H1 (cell line): Measurements from ENCODE around the gene FAM43B. TPM values are rescaled to one million over a fixed set of nuclear protein-coding genes. Genes with fewer than 3 reads are reported as not detected.

Source experiments
- CTCF ChIA-PET: fragments of 300-600 bp; sonication (Branson Sonifier 250); formaldehyde crosslinking; loops from one replicate; lab custom pipeline; 2021; ENCODE audit not compliant: partially characterized antibody; lab: Charles Lee
- POLR2A ChIA-PET: fragments of 300-600 bp; sonication (Branson Sonifier 250); formaldehyde crosslinking; loops from one replicate; lab custom pipeline; 2021; ENCODE audit warnings: inconsistent platforms; ENCODE audit not compliant: partially characterized antibody; lab: Charles Lee
- DNase-seq, 2 experiments: peaks; one replicate each; pipeline versions ENCODE4 v3.0.0 to v3.0.0-alpha.2; 2010 to 2022; ENCODE audit warnings: low spot score in 2 of 2, low read depth in 1 of 2, mixed read lengths in 1 of 2
- FAIRE-seq: peaks from 2 replicates; lab custom pipeline; 2011; peaks lifted over from hg19 to GRCh38; lab: Jason Lieb, UNC
- H2AFZ ChIP-seq: 2 replicates; pipeline ENCODE4 v1.8.1; 2012; ENCODE audit warnings: low read length, inconsistent platforms
- H2AK5ac ChIP-seq: 2 replicates; pipeline ENCODE4 v1.6.1; 2013; ENCODE audit warnings: low read depth, low read length
- H2BK120ac ChIP-seq: replicated peaks from 2 replicates; pipeline ENCODE3; 2013; ENCODE audit warnings: low read depth, low read length, inconsistent platforms
- H2BK12ac ChIP-seq: 2 replicates; pipeline ENCODE4 v1.6.1; 2013; ENCODE audit warnings: low read depth, low read length
- H2BK15ac ChIP-seq: 2 replicates; pipeline ENCODE4 v1.6.1; 2013; ENCODE audit warnings: low read length
- H2BK20ac ChIP-seq: 2 replicates; pipeline ENCODE4 v1.6.1; 2013; ENCODE audit warnings: low read length
- H2BK5ac ChIP-seq: 2 replicates; pipeline ENCODE4 v1.6.1; 2013; ENCODE audit warnings: low read depth, low read length
- H3K14ac ChIP-seq: 2 replicates; pipeline ENCODE4 v1.6.1; 2013; ENCODE audit warnings: inconsistent platforms; ENCODE audit not compliant: insufficient read length
- H3K18ac ChIP-seq: 2 replicates; pipeline ENCODE4 v1.6.1; 2013; ENCODE audit warnings: low read length; ENCODE audit errors: extremely low read depth
- H3K23ac ChIP-seq: 2 replicates; pipeline ENCODE4 v1.6.1; 2013; ENCODE audit warnings: inconsistent platforms; ENCODE audit not compliant: insufficient read length
- H3K23me2 ChIP-seq: 2 replicates; pipeline ENCODE4 v1.6.1; 2013; ENCODE audit warnings: low read depth, low read length
- H3K27ac ChIP-seq: 2 replicates; pipeline ENCODE4 v1.6.1; 2011; ENCODE audit warnings: low read depth, low read length, inconsistent platforms
- H3K27me3 ChIP-seq, 4 experiments: replicated peaks in 1 of 4; 1 replicate in 1 of 4; 2 replicates in 3 of 4; pipeline versions ENCODE4 v1.6.1 to v1.8.1; 2011 to 2013; ENCODE audit warnings: low read length in 3 of 4, mild to moderate bottlenecking in 3 of 4, inconsistent platforms in 2 of 4, mixed read lengths in 2 of 4, moderate library complexity in 1 of 4; ENCODE audit not compliant: control insufficient read depth in 3 of 4, insufficient read depth in 3 of 4; ENCODE audit errors: extremely low read depth in 1 of 4
- H3K36me3 ChIP-seq, 4 experiments: 2 replicates each; pipeline versions ENCODE4 v1.6.1 to v1.8.1; 2011 to 2013; ENCODE audit warnings: mild to moderate bottlenecking in 4 of 4, low read length in 3 of 4, moderate library complexity in 2 of 4, control low read depth in 1 of 4, inconsistent platforms in 1 of 4; ENCODE audit not compliant: insufficient read depth in 4 of 4, control insufficient read depth in 2 of 4
- H3K4ac ChIP-seq: replicated peaks from 2 replicates; pipeline ENCODE3; 2013; ENCODE audit warnings: low read length, low read depth, mixed read lengths, inconsistent platforms; ENCODE audit not compliant: insufficient read length
- H3K4me1 ChIP-seq, 4 experiments: replicated peaks in 1 of 4; 1 replicate in 1 of 4; 2 replicates in 3 of 4; pipeline versions ENCODE4 v1.6.1 to v1.8.1; 2011 to 2013; ENCODE audit warnings: low read length in 3 of 4, inconsistent platforms in 2 of 4, mixed read lengths in 1 of 4; ENCODE audit not compliant: insufficient read depth in 4 of 4, control insufficient read depth in 3 of 4
- H3K4me2 ChIP-seq, 2 experiments: 2 replicates each; pipeline versions ENCODE4 v1.6.1 to v1.8.1; 2011 to 2013; ENCODE audit warnings: low read depth in 2 of 2, low read length in 2 of 2, control low read depth in 1 of 2, inconsistent platforms in 1 of 2, mild to moderate bottlenecking in 1 of 2; ENCODE audit not compliant: insufficient read depth in 1 of 2
- H3K4me3 ChIP-seq, 4 experiments: fragments of 200-600, 300-600 bp in 1 of 4; sonication (generic), shearing (Covaris generic), sonication (Bioruptor Twin) in 1 of 4; 2 replicates each; pipeline versions ENCODE4 v1.5.1 to v1.8.1; 2011 to 2016; ENCODE audit warnings: low read length in 4 of 4, low read depth in 3 of 4, control low read depth in 2 of 4, inconsistent platforms in 2 of 4, mild to moderate bottlenecking in 2 of 4, mixed read lengths in 1 of 4, moderate library complexity in 1 of 4; ENCODE audit not compliant: insufficient read depth in 2 of 4; ENCODE audit errors: extremely low read depth in 1 of 4
- H3K56ac ChIP-seq: replicated peaks from 2 replicates; pipeline ENCODE3; 2013; ENCODE audit warnings: low read depth, mild to moderate bottlenecking, mixed read lengths, low read length, inconsistent platforms; ENCODE audit not compliant: insufficient read length
- H3K79me1 ChIP-seq: 2 replicates; pipeline ENCODE4 v1.6.1; 2013; ENCODE audit warnings: low read depth, low read length, control low read depth
- H3K79me2 ChIP-seq, 2 experiments: 2 replicates each; pipeline versions ENCODE4 v1.6.1 to v1.8.1; 2012 to 2013; ENCODE audit warnings: low read length in 2 of 2, mild to moderate bottlenecking in 2 of 2, inconsistent platforms in 1 of 2; ENCODE audit not compliant: insufficient read depth in 2 of 2, control insufficient read depth in 1 of 2
- H3K9ac ChIP-seq, 4 experiments: replicated peaks in 1 of 4; 1 replicate in 1 of 4; 2 replicates in 3 of 4; pipeline versions ENCODE4 v1.6.1 to v1.8.1; 2011 to 2013; ENCODE audit warnings: low read depth in 3 of 4, low read length in 3 of 4, control low read depth in 2 of 4, mild to moderate bottlenecking in 2 of 4, moderate library complexity in 2 of 4, inconsistent platforms in 1 of 4; ENCODE audit errors: extremely low read depth in 1 of 4
- H3K9me3 ChIP-seq, 2 experiments: 2 replicates each; pipeline versions ENCODE4 v1.6.1 to v1.8.1; 2012 to 2013; ENCODE audit warnings: mild to moderate bottlenecking in 2 of 2, moderate library complexity in 2 of 2, control low read depth in 1 of 2, inconsistent platforms in 1 of 2, low read depth in 1 of 2, low read length in 1 of 2, mixed read lengths in 1 of 2; ENCODE audit not compliant: insufficient read depth in 2 of 2
- H4K20me1 ChIP-seq, 2 experiments: replicated peaks in 1 of 2; 2 replicates each; pipeline versions ENCODE3 to v1.8.1; 2011 to 2013; ENCODE audit warnings: inconsistent platforms in 2 of 2, low read length in 2 of 2, mild to moderate bottlenecking in 1 of 2; ENCODE audit not compliant: insufficient read depth in 2 of 2, control insufficient read depth in 1 of 2
- H4K5ac ChIP-seq: 2 replicates; pipeline ENCODE4 v1.6.1; 2013; ENCODE audit warnings: low read length, low read depth, mixed read lengths, inconsistent platforms; ENCODE audit not compliant: insufficient read length
- H4K8ac ChIP-seq: 2 replicates; pipeline ENCODE4 v1.8.0; 2013; ENCODE audit warnings: mild to moderate bottlenecking, moderate library complexity, low read length, inconsistent platforms; ENCODE audit not compliant: insufficient read depth; ENCODE audit errors: extremely low read depth
- H4K91ac ChIP-seq: replicated peaks from 2 replicates; pipeline ENCODE3; 2013; ENCODE audit warnings: low read length, mixed read lengths, inconsistent platforms; ENCODE audit not compliant: insufficient read length
- EP300 ChIP-seq, 2 experiments: IDR thresholded peaks; 1 replicate in 1 of 2; 2 replicates in 1 of 2; pipeline ENCODE4 v1.6.1; 2011 to 2012; ENCODE audit warnings: low read depth in 2 of 2, low read length in 2 of 2, mild to moderate bottlenecking in 2 of 2, borderline replicate concordance in 1 of 2, inconsistent platforms in 1 of 2, moderate library complexity in 1 of 2
- NANOG ChIP-seq: IDR thresholded peaks from 2 replicates; pipeline ENCODE4 v1.6.1; 2011; ENCODE audit warnings: low read length, low read depth, mild to moderate bottlenecking, inconsistent platforms; ENCODE audit not compliant: insufficient read depth, poor library complexity, severe bottlenecking
- WGBS, 2 experiments: shearing (Covaris generic) in 1 of 2; methylation state at CpG; one replicate each; pipeline versions ENCODE4 v1.1.6 to v1.1.7; 2013 to 2015; ENCODE audit warnings: low lambda C conversion rate in 2 of 2, mixed read lengths in 2 of 2, inconsistent platforms in 1 of 2, low coverage in 1 of 2, missing lambda C conversion rate in 1 of 2; ENCODE audit not compliant: insufficient replicate concordance in 2 of 2, insufficient coverage in 1 of 2, insufficient read length in 1 of 2; ENCODE audit errors: extremely low coverage in 1 of 2, missing lambda C conversion rate in 1 of 2; 5-methylcytosine and 5-hydroxymethylcytosine counted together
- polyA plus RNA-seq, 7 experiments: library from polyadenylated mRNA; depleted of rRNA in 3 of 7; stranded (reverse) in 5 of 7; unstranded in 2 of 7; fragments of >200 nt in 5 of 7; fragments of 200-250 nt in 2 of 7; gene quantifications; 1 replicate in 5 of 7; 2 replicates in 1 of 7; 4 replicates in 1 of 7; pipeline versions ENCODE4 v1.2.1 to v1.2.3, GENCODE V29; 2011 to 2013; ENCODE audit warnings: missing spikeins in 2 of 7, mixed read lengths in 2 of 7
- total RNA-seq: library from RNA; stranded (reverse); fragmentation: NEBNext Ultra II Directional; extraction: Animal tissue kit (Norgen Biotek cat#: 25700); gene quantifications from 2 replicates; pipeline ENCODE4 v1.2.1, GENCODE V29; 2021

The FAM43B gene
- total and polyA plus RNA-seq, 2 of the 8 experiments (the other 6 are each of a cell fraction or from before 2014, with no cell fraction given) = 0.88 to 2.2 TPM

GRCh38 chr1:20593756-20594155 is 41.4 kb downstream of the FAM43B start:
- CTCF ChIA-PET = interaction anchor here (0.9 to 3.4 kb wide), 7 partner anchors 18 to 624 kb away, joined by 3 to 17 read pairs (median 4); partner anchors contain the start of gene PINK1
- H3K4me2 ChIP-seq = no peak overlapping the region
- 97% methylated on average over 5 of the region's 5 CpGs; no CpG with 5 or more reads in 1 of the 2 experiments for WGBS, 2 experiments
- no peak overlapping the region for H3K56ac ChIP-seq
- H2AK5ac ChIP-seq = no peak overlapping the region
- H3K14ac ChIP-seq = no peak overlapping the region
- no peak overlapping the region for H3K4ac ChIP-seq
- no peaks in the 10 kb centered on the region for H4K20me1 ChIP-seq
- no peak overlapping the region for H3K23ac ChIP-seq
- no peak overlapping the region for H4K5ac ChIP-seq
- H3K27me3 ChIP-seq = no peaks in the 10 kb centered on the region
- H2BK15ac ChIP-seq = no peak overlapping the region
- H3K4me3 ChIP-seq = no peak overlapping the region
- H4K91ac ChIP-seq = no peak overlapping the region
- H2BK5ac ChIP-seq = no peak overlapping the region
- no peaks in the 10 kb centered on the region for H3K36me3 ChIP-seq
- H2BK20ac ChIP-seq = no peak overlapping the region
- TF ChIP-seq EP300 (IDR thresholded peaks at IDR 0.05; ENCODE audit: borderline replicate concordance in 1 of 2, low read depth in 2 of 2, low read length in 2 of 2) = no peak
- no peak for TF ChIP-seq NANOG
- no peak overlapping the region for H3K18ac ChIP-seq
- FAIRE-seq (no peak), DNase-seq (no peak)
- POLR2A ChIA-PET = interaction anchor here (0.9 kb wide), 1 partner anchor 15 kb away, joined by 3 read pairs; no protein-coding TSS in a partner anchor
- H4K8ac ChIP-seq = no peak overlapping the region
- H2BK12ac ChIP-seq = no peak overlapping the region
- no peaks in the 10 kb centered on the region for H3K79me2 ChIP-seq
- no peak overlapping the region for H2BK120ac ChIP-seq
- H3K23me2 ChIP-seq = no peaks in the 10 kb centered on the region
- H3K4me1 ChIP-seq = peaks cover 0 to 16% (median 9%) of the 10 kb centered on the region in 4 experiments; a peak in 5 of 7 replicates
- H2AFZ ChIP-seq = no peak overlapping the region
- H3K27ac ChIP-seq = no peak overlapping the region
- H3K79me1 ChIP-seq = no peaks in the 10 kb centered on the region
- no peak overlapping the region for H3K9ac ChIP-seq
- H3K9me3 ChIP-seq = no peaks in the 10 kb centered on the region
